Astrocyte (in vitro differentiated cells and primary cell): Measurements from ENCODE around the gene PRR5. TPM values are rescaled to one million over a fixed set of nuclear protein-coding genes. Genes with fewer than 3 reads are reported as not detected.

Experiments
- DNase-seq: peaks from one replicate; pipeline ENCODE4 v3.0.0-alpha.2; 2010; ENCODE audit warnings: low read depth
- FAIRE-seq: peaks from 2 replicates; lab custom pipeline; 2011; peaks lifted over from hg19 to GRCh38; lab: Jason Lieb, UNC
- H2AFZ ChIP-seq: 2 replicates; pipeline ENCODE4 v1.6.0; 2012; ENCODE audit warnings: low read depth, low read length, inconsistent platforms
- H3K27ac ChIP-seq: 2 replicates; pipeline ENCODE4 v1.5.1; 2011; ENCODE audit warnings: low read depth, low read length, inconsistent platforms
- H3K27me3 ChIP-seq: 2 replicates; pipeline ENCODE4 v1.6.0; 2011; ENCODE audit warnings: low read length, inconsistent platforms; ENCODE audit not compliant: insufficient read depth
- H3K36me3 ChIP-seq: 2 replicates; pipeline ENCODE4 v1.5.1; 2011; ENCODE audit warnings: low read length, inconsistent platforms; ENCODE audit not compliant: insufficient read depth
- H3K4me1 ChIP-seq: 2 replicates; pipeline ENCODE4 v1.5.1; 2011; ENCODE audit warnings: low read length, inconsistent platforms; ENCODE audit not compliant: insufficient read depth
- H3K4me2 ChIP-seq: 2 replicates; pipeline ENCODE4 v1.6.0; 2012; ENCODE audit warnings: low read length, inconsistent platforms
- H3K4me3 ChIP-seq: 2 replicates; pipeline ENCODE4 v1.5.1; 2011; ENCODE audit warnings: low read depth, mild to moderate bottlenecking, low read length, inconsistent platforms; ENCODE audit not compliant: insufficient read depth
- H3K79me2 ChIP-seq: 2 replicates; pipeline ENCODE4 v1.6.0; 2012; ENCODE audit warnings: mild to moderate bottlenecking, low read length, inconsistent platforms; ENCODE audit not compliant: insufficient read depth
- H3K9ac ChIP-seq: 2 replicates; pipeline ENCODE4 v1.6.0; 2012; ENCODE audit warnings: mild to moderate bottlenecking, low read length, inconsistent platforms
- H3K9me3 ChIP-seq: 2 replicates; pipeline ENCODE4 v1.5.1; 2012; ENCODE audit warnings: low read depth, mild to moderate bottlenecking, low read length, inconsistent platforms; ENCODE audit not compliant: insufficient read depth
- H4K20me1 ChIP-seq: 2 replicates; pipeline ENCODE4 v1.6.0; 2012; ENCODE audit warnings: low read length, inconsistent platforms; ENCODE audit not compliant: insufficient read depth
- H3K27ac Mint-ChIP-seq: one replicate; pipeline ENCODE4 v1.8.0; 2021; ENCODE audit warnings: mild to moderate bottlenecking, mixed read lengths; ENCODE audit not compliant: unreplicated experiment
- H3K27me3 Mint-ChIP-seq: one replicate; pipeline ENCODE4 v1.8.0; 2021; ENCODE audit warnings: low read depth, mixed read lengths; ENCODE audit not compliant: unreplicated experiment
- H3K36me3 Mint-ChIP-seq: one replicate; pipeline ENCODE4 v1.8.0; 2021; ENCODE audit warnings: low read depth, mixed read lengths; ENCODE audit not compliant: unreplicated experiment
- H3K4me1 Mint-ChIP-seq: one replicate; pipeline ENCODE4 v1.8.0; 2021; ENCODE audit warnings: low read depth, mixed read lengths; ENCODE audit not compliant: unreplicated experiment
- H3K4me3 Mint-ChIP-seq: one replicate; pipeline ENCODE4 v1.8.0; 2021; ENCODE audit warnings: mild to moderate bottlenecking, moderate library complexity, mixed read lengths; ENCODE audit not compliant: unreplicated experiment
- H3K9me3 Mint-ChIP-seq: one replicate; pipeline ENCODE4 v1.8.0; 2021; ENCODE audit warnings: mild to moderate bottlenecking, mixed read lengths; ENCODE audit not compliant: unreplicated experiment
- CTCF ChIP-seq: IDR thresholded peaks from 2 replicates; pipeline ENCODE4 v1.5.1; 2011; ENCODE audit warnings: low read depth, mild to moderate bottlenecking, inconsistent platforms, low read length, moderate library complexity; ENCODE audit not compliant: insufficient read depth
- EZH2 ChIP-seq: IDR thresholded peaks from 2 replicates; pipeline ENCODE4 v1.6.1; 2012; ENCODE audit warnings: mild to moderate bottlenecking, low read length, inconsistent platforms; ENCODE audit not compliant: insufficient read depth
- total RNA-seq: library from RNA; stranded (reverse); gene quantifications from 2 replicates; pipeline ENCODE4 v1.2.1, GENCODE V29; 2021

Gene PRR5
- total RNA-seq, 1 donor from 2014 or later, result 23.6 TPM

- H3K4me1 Mint-ChIP-seq, result peaks cover 4% of the 10 kb centered on the region
- no peak overlapping the region for H3K4me3 Mint-ChIP-seq
- FAIRE-seq, result no peak
- no peaks in the 10 kb centered on the region for H3K9me3 Mint-ChIP-seq
- Histone ChIP-seq H4K20me1 (peaks cover 14% of the 10 kb centered on the region), H3K4me3 (no peak overlapping the region), H3K79me2 (no peaks in the 10 kb centered on the region), H3K36me3 (no peaks in the 10 kb centered on the region), H3K9ac (no peak overlapping the region), H3K27ac (no peak overlapping the region), H3K4me1 (peaks cover 9% of the 10 kb centered on the region), H2AFZ (no peak overlapping the region), H3K4me2 (no peak overlapping the region), H3K27me3 (no peaks in the 10 kb centered on the region), H3K9me3 (no peaks in the 10 kb centered on the region)
- no peak overlapping the region for H3K27ac Mint-ChIP-seq
- TF ChIP-seq CTCF, result no peak
- TF ChIP-seq EZH2, result no peak
- DNase-seq, result no peak
- no peaks in the 10 kb centered on the region for H3K27me3 Mint-ChIP-seq
- H3K36me3 Mint-ChIP-seq, result peaks cover 13% of the 10 kb centered on the region
Measured at GRCh38 chr22:44724859-44725258, 22.9 kb downstream of the PRR5 start.

- H3K4me2 ChIP-seq, result no peak overlapping the region
- H3K4me1 Mint-ChIP-seq, result peaks cover 4% of the 10 kb centered on the region
- no peak for TF ChIP-seq EZH2
- H4K20me1 ChIP-seq, result peaks cover 21% of the 10 kb centered on the region
- H3K27ac ChIP-seq, result no peak overlapping the region
- H3K36me3 ChIP-seq, result no peaks in the 10 kb centered on the region
- H3K9ac ChIP-seq, result no peak overlapping the region
- H3K4me1 ChIP-seq, result peaks cover 15% of the 10 kb centered on the region
- H3K27me3 Mint-ChIP-seq, result no peaks in the 10 kb centered on the region
- DNase-seq (no peak), FAIRE-seq (no peak)
- peaks cover 16% of the 10 kb centered on the region for H3K36me3 Mint-ChIP-seq
- H3K79me2 ChIP-seq, result no peaks in the 10 kb centered on the region
- no peak overlapping the region for H2AFZ ChIP-seq
- H3K4me3 ChIP-seq, result no peak overlapping the region
- no peaks in the 10 kb centered on the region for H3K9me3 Mint-ChIP-seq
- H3K27ac Mint-ChIP-seq, result no peak overlapping the region
- no peak overlapping the region for H3K4me3 Mint-ChIP-seq
- no peaks in the 10 kb centered on the region for H3K27me3 ChIP-seq
- H3K9me3 ChIP-seq, result no peaks in the 10 kb centered on the region
Measured at GRCh38 chr22:44726439-44726838, 24.4 kb downstream of the PRR5 start.

- FAIRE-seq, result no peak
Measured at GRCh38 chr22:44727148-44727547, 25.1 kb downstream of the PRR5 start.

More at GRCh38 chr22:44727148-44727547, 25.1 kb downstream of the PRR5 start:
- H3K27me3 ChIP-seq, result no peaks in the 10 kb centered on the region
- peaks cover 4% of the 10 kb centered on the region for H3K4me1 Mint-ChIP-seq
- H3K9ac ChIP-seq, result no peak overlapping the region
- no peaks in the 10 kb centered on the region for H3K9me3 ChIP-seq
- H3K4me2 ChIP-seq, result no peak overlapping the region
- no peak overlapping the region for H3K4me3 Mint-ChIP-seq
- TF ChIP-seq EZH2 (no peak), CTCF (no peak)
- no peak for DNase-seq
- H3K27me3 Mint-ChIP-seq, result no peaks in the 10 kb centered on the region
- peaks cover 15% of the 10 kb centered on the region for H3K4me1 ChIP-seq
- H3K36me3 Mint-ChIP-seq, result peaks cover 18% of the 10 kb centered on the region
- no peak overlapping the region for H3K4me3 ChIP-seq
- H3K79me2 ChIP-seq, result no peaks in the 10 kb centered on the region
- no peaks in the 10 kb centered on the region for H3K9me3 Mint-ChIP-seq
- peaks cover 25% of the 10 kb centered on the region for H4K20me1 ChIP-seq
- no peak overlapping the region for H2AFZ ChIP-seq
- no peaks in the 10 kb centered on the region for H3K36me3 ChIP-seq
- no peak overlapping the region for H3K27ac ChIP-seq
- H3K27ac Mint-ChIP-seq, result no peak overlapping the region
